ENCODE results near the gene UNCX.
"Not testable (repeated sequence)": the region's sequence is repeated elsewhere in the genome, so short reads cannot be mapped to it uniquely, and the experiment has no call there.

Gene UNCX

DNA sequence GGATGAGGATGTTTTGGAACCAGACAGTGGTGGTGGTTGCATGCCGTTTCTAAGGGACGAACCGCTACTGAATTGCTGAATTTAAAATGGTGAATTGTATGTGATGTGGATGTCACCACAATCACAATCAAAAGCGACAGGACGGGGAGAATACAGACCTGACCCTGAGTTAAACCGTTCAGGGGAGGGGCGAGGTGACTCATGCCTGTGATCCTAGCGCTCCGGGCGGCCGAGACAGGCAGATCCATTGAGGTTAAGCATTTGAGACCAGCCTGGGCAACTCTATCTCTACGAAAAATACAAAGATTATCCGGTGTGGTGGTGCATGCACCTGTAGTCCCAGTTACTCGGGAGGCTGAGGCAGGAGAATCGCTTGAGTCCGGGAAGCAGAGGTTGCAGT is 46.4 kb downstream of the UNCX start:
- DNase-seq: no peak

DNA sequence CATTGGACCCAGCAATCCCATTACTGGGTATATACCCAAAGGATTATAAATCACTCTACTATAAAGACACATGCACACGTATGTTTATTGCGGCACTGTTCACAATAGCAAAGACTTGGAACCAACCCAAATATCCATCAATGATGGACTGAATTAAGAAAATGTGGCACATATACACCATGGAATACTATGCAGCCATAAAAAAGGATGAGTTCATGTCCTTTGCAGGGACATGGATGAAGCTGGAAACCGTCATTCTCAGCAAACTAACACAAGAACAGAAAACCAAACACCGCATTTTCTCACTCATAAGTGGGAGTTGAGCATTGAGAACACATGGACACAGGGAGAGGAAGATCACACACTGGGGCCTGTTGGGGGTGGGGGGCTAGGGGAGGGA is 47.2 kb downstream of the UNCX start:
- DNase-seq: not testable (repeated sequence)

DNA sequence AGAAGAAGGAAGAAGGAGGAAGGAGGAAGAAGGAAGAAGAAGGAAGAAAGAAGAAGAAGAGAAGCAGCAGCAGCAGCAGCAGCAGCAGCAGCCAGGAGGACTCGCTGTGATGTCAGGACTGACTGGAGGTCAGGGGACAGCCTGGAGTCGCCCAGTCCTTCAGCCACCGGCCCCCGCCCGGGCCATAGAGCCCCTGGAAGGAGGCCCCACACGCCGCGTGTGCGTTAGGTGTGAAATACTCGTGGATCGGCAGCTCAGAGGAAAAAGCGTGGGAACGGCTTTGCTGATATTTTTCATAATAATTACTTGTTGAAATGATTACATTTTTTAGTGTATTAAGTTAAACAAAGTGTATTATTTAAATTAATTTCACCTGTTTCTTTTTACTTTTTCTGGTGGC is 48.4 kb downstream of the UNCX start:
- DNase-seq: no peak

DNA sequence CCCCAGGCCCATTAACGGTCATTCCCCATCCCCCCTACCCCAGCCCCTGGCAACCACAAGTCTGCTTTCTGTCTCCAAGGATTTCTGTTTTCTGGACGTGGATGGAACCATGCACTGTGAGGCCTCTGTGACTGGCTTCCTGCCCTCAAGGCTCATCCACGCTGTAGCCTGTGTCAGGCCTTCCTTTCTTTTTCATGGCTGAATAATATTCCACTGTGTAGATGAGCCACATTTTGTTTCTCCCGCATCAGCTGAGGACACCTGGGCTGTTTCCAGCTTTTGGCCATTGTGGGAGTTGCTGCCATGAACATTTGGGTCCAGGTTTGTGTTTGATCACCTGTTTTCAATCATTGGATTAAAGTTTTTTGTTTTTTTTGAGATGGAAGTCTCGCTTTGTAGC is 50.0 kb downstream of the UNCX start:
- no peak for DNase-seq

GRCh38 chr7:1283337-1283736 is 50.7 kb downstream of the UNCX start:
- no peak for DNase-seq

DNA sequence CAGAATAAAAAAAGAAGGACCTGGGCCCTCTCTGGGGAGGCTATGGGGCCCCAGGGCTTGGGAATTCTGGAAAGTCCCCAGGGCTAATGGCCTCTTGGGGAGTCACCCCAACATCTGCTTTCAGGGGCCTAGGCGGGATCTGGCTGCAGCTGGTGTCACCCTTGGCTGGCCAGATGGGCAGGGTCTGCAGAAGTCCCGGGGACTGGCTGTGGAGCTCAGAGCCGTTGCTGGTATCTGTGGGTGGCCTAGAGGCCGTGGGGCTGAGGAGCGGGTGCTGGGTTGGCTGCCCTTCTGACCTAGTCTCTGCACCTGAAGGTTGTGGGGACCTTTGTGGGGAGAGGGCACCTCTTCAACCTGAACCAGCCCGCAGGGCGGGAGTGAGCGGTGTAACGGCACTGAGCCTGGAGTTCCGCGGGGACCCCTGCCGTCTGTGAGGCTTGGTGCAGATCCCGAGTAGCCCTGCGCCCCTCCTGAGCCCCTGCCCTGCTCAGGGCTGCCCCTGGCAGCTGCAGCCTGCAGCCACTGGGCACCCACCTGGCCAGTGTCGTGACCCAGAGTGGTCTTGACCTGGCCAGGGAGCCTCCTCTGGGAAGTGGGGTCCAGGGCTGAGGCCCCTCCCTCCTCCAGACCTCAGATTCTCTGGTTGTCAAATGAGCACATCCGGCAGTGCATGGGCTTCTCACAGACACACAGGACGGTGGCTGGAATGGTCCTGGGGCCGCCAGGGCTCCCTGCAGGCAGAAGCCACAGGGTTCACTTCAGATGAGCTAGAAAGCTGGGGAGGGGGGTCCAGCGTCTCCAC is 51.5 kb downstream of the UNCX start:
- DNase-seq: no peak

DNA sequence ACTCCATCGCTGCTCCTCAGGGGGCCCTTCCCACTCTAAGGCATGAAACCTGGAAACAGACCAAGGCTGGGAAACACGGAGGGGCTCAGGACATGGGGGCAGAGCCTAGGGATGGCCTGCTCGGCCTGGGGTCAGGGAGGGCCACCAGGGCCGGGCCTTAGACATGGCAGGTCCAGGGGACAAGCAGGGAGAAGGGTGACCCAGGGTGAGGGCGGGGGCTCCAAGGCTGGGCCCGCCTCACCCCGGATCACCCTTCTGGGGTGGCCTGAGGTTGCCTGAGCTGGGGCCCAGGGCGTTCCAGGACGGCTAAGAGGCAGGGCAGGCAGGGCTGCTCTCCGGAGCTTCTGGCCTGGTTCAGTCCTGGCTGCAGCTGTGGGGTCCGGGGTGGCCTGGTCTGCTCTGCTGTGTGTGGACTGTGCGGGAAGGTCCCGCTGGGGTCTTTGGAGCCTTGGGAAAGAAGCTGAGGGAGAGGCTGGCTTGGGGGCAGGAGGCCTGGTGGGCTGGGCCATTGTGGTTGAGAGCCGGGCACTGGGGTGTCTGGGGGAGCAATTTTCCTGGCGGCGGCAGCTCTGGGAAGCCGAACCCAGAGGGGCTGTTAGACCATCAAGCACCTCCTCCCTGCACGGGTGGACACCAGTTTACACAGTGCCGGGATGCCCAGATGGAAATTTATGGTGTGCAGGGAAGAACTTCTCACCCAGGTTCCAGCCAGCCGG is 52.2 kb downstream of the UNCX start:
- no peak for DNase-seq

DNA sequence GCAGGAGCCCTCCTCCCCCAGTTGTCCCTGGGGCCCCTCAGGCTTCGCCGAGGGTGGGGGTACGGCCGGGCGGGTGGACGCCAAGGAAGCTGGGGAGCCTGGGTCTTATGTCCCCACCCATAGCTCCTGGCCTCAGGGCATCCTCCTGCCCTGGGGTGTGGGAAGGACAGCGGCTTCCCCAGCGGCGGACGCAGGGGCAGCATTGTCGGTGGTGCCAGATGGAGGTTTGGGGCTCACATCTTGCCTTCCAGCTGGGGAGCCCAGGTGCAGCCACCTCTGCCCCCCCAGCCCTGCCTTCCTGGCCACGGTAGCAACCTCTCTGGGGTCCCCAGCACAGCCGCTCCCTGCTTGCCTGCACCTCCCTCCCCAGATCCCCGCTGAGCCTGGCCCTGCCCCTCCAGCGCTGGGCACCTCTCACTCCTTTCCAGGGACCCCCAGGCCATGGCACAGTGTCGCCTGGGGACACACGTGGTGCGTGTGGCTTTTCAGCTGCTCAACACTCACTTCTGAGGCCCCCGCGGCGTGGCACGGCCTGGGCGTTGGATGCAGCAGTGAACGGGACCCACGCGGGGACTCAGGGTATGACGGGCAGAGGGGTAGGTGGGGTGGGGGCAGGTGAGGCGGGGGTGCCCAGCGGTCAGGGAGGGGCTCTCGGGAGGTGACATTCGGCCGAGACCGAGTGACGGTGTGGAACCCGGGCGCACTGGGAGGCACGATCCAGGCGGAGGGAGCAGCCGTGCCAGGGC is 53.1 kb downstream of the UNCX start:
- DNase-seq: no peak

Data from activated CD4-positive, alpha-beta T cell treated with anti-CD3 and anti-CD28 coated beads for 4 hours (primary cell).